ENCODE results near the gene NBPF1. TPM values are rescaled to one million over a fixed set of nuclear protein-coding genes. Genes with fewer than 3 reads are reported as not detected.
"Not testable (repeated sequence)": the region's sequence is repeated elsewhere in the genome, so short reads cannot be mapped to it uniquely, and the experiment has no call there.

The NBPF1 gene
- total RNA-seq, 1 donor from 2014 or later: 69.4 TPM

- H3K4me1 ChIP-seq (ENCODE audit: control insufficient read depth in 3 of 3, insufficient read depth in 3 of 3, low read length in 3 of 3): peaks cover 28 to 30% (median 29%) of the 10 kb centered on the region in 3 donors
- not testable (repeated sequence) for H3K4me3 ChIP-seq (ENCODE audit: low read length in 3 of 3); H3K9ac ChIP-seq (ENCODE audit: low read depth in 1 of 3, low read length in 3 of 3); H3K27ac ChIP-seq (ENCODE audit: low read depth, low read length); H3K9me3 ChIP-seq (ENCODE audit: control insufficient read depth in 3 of 3, low read length in 3 of 3)
- peaks cover 0 to 11% (median 4%) of the 10 kb centered on the region in 3 donors for H3K36me3 ChIP-seq (ENCODE audit: control insufficient read depth in 3 of 3, insufficient read depth in 3 of 3, low read length in 3 of 3)
- H3K27me3 ChIP-seq (ENCODE audit: control insufficient read depth in 3 of 3, insufficient read depth in 3 of 3, low read length in 3 of 3): peaks cover 4 to 11% (median 6%) of the 10 kb centered on the region in 3 donors
These were observed 34.1 kb upstream of the NBPF1 start for GRCh38 chr1:16647179-16648176.

GRCh38 chr1:16646716-16647115, 33.4 kb upstream of the NBPF1 start:
- H3K4me3 ChIP-seq (ENCODE audit: low read length in 3 of 3); H3K9ac ChIP-seq (ENCODE audit: low read depth in 1 of 3, low read length in 3 of 3); H3K9me3 ChIP-seq (ENCODE audit: control insufficient read depth in 3 of 3, low read length in 3 of 3); H3K27ac ChIP-seq (ENCODE audit: low read depth, low read length): not testable (repeated sequence)
- peaks cover 0 to 16% (median 10%) of the 10 kb centered on the region in 3 donors for H3K36me3 ChIP-seq (ENCODE audit: control insufficient read depth in 3 of 3, insufficient read depth in 3 of 3, low read length in 3 of 3)
- peaks cover 4 to 11% (median 6%) of the 10 kb centered on the region in 3 donors for H3K27me3 ChIP-seq (ENCODE audit: control insufficient read depth in 3 of 3, insufficient read depth in 3 of 3, low read length in 3 of 3)
- H3K4me1 ChIP-seq (ENCODE audit: control insufficient read depth in 3 of 3, insufficient read depth in 3 of 3, low read length in 3 of 3): peaks cover 34 to 37% (median 36%) of the 10 kb centered on the region in 3 donors

GRCh38 chr1:16646061-16646664, 32.8 kb upstream of the NBPF1 start:
- Histone ChIP-seq H3K36me3 (ENCODE audit: control insufficient read depth in 3 of 3, insufficient read depth in 3 of 3, low read length in 3 of 3) (peaks cover 0 to 16% (median 10%) of the 10 kb centered on the region in 3 donors), H3K27me3 (ENCODE audit: control insufficient read depth in 3 of 3, insufficient read depth in 3 of 3, low read length in 3 of 3) (peaks cover 4 to 11% (median 6%) of the 10 kb centered on the region in 3 donors), H3K4me1 (ENCODE audit: control insufficient read depth in 3 of 3, insufficient read depth in 3 of 3, low read length in 3 of 3) (peaks cover 34 to 37% (median 36%) of the 10 kb centered on the region in 3 donors)
- H3K4me3 ChIP-seq (ENCODE audit: low read length in 3 of 3); H3K9me3 ChIP-seq (ENCODE audit: control insufficient read depth in 3 of 3, low read length in 3 of 3); H3K9ac ChIP-seq (ENCODE audit: low read depth in 1 of 3, low read length in 3 of 3); H3K27ac ChIP-seq (ENCODE audit: low read depth, low read length): not testable (repeated sequence)

- peaks cover 4 to 11% (median 6%) of the 10 kb centered on the region in 3 donors for H3K27me3 ChIP-seq (ENCODE audit: control insufficient read depth in 3 of 3, insufficient read depth in 3 of 3, low read length in 3 of 3)
- H3K4me3 ChIP-seq (ENCODE audit: low read length in 3 of 3): peak overlapping the region; percentile 95 to 100 (median 100)
- H3K9me3 ChIP-seq (ENCODE audit: control insufficient read depth in 3 of 3, low read length in 3 of 3): not testable (repeated sequence)
- peak overlapping the region; percentile 83 for H3K27ac ChIP-seq (ENCODE audit: low read depth, low read length)
- H3K4me1 ChIP-seq (ENCODE audit: control insufficient read depth in 3 of 3, insufficient read depth in 3 of 3, low read length in 3 of 3): peaks cover 35 to 39% (median 38%) of the 10 kb centered on the region in 3 donors
- peak overlapping the region; percentile 98 to 100 (median 100) for H3K9ac ChIP-seq (ENCODE audit: low read depth in 1 of 3, low read length in 3 of 3)
- peaks cover 0 to 16% (median 10%) of the 10 kb centered on the region in 3 donors for H3K36me3 ChIP-seq (ENCODE audit: control insufficient read depth in 3 of 3, insufficient read depth in 3 of 3, low read length in 3 of 3)
These were observed 32.1 kb upstream of the NBPF1 start for GRCh38 chr1:16645271-16646060.

- Histone ChIP-seq H3K4me3 (ENCODE audit: low read length in 3 of 3) (peak overlapping the region; percentile 95 to 100 (median 100)), H3K36me3 (ENCODE audit: control insufficient read depth in 3 of 3, insufficient read depth in 3 of 3, low read length in 3 of 3) (peaks cover 0 to 16% (median 10%) of the 10 kb centered on the region in 3 donors), H3K9ac (ENCODE audit: low read depth in 1 of 3, low read length in 3 of 3) (peak overlapping the region; percentile 98 to 100 (median 100)), H3K4me1 (ENCODE audit: control insufficient read depth in 3 of 3, insufficient read depth in 3 of 3, low read length in 3 of 3) (peaks cover 40 to 44% (median 44%) of the 10 kb centered on the region in 3 donors), H3K27ac (ENCODE audit: low read depth, low read length) (peak overlapping the region; percentile 83), H3K27me3 (ENCODE audit: control insufficient read depth in 3 of 3, insufficient read depth in 3 of 3, low read length in 3 of 3) (peaks cover 4 to 11% (median 6%) of the 10 kb centered on the region in 3 donors)
- not testable (repeated sequence) for H3K9me3 ChIP-seq (ENCODE audit: control insufficient read depth in 3 of 3, low read length in 3 of 3)
These were observed 31.3 kb upstream of the NBPF1 start for GRCh38 chr1:16644482-16645270.

GRCh38 chr1:16644193-16644481, 30.8 kb upstream of the NBPF1 start:
- Histone ChIP-seq H3K9me3 (ENCODE audit: control insufficient read depth in 3 of 3, low read length in 3 of 3) (no peaks in the 10 kb centered on the region), H3K27me3 (ENCODE audit: control insufficient read depth in 3 of 3, insufficient read depth in 3 of 3, low read length in 3 of 3) (peaks cover 4 to 11% (median 6%) of the 10 kb centered on the region in 3 donors), H3K9ac (ENCODE audit: low read depth in 1 of 3, low read length in 3 of 3) (peak overlapping the region; percentile 98 to 100 (median 100)), H3K4me3 (ENCODE audit: low read length in 3 of 3) (peak overlapping the region; percentile 95 to 100 (median 100)), H3K4me1 (ENCODE audit: control insufficient read depth in 3 of 3, insufficient read depth in 3 of 3, low read length in 3 of 3) (peaks cover 45 to 50% (median 49%) of the 10 kb centered on the region in 3 donors), H3K27ac (ENCODE audit: low read depth, low read length) (peak overlapping the region; percentile 83), H3K36me3 (ENCODE audit: control insufficient read depth in 3 of 3, insufficient read depth in 3 of 3, low read length in 3 of 3) (peaks cover 0 to 16% (median 10%) of the 10 kb centered on the region in 3 donors)

- H3K36me3 ChIP-seq (ENCODE audit: control insufficient read depth in 3 of 3, insufficient read depth in 3 of 3, low read length in 3 of 3): peaks cover 0 to 16% (median 10%) of the 10 kb centered on the region in 3 donors
- H3K4me3 ChIP-seq (ENCODE audit: low read length in 3 of 3): peak overlapping the region; percentile 95 to 100 (median 100)
- peak overlapping the region; percentile 83 for H3K27ac ChIP-seq (ENCODE audit: low read depth, low read length)
- not testable (repeated sequence) for H3K27me3 ChIP-seq (ENCODE audit: control insufficient read depth in 3 of 3, insufficient read depth in 3 of 3, low read length in 3 of 3); H3K9me3 ChIP-seq (ENCODE audit: control insufficient read depth in 3 of 3, low read length in 3 of 3)
- peaks cover 50 to 55% (median 54%) of the 10 kb centered on the region in 3 donors for H3K4me1 ChIP-seq (ENCODE audit: control insufficient read depth in 3 of 3, insufficient read depth in 3 of 3, low read length in 3 of 3)
- peak overlapping the region; percentile 98 to 100 (median 100) for H3K9ac ChIP-seq (ENCODE audit: low read depth in 1 of 3, low read length in 3 of 3)
These were observed 30.3 kb upstream of the NBPF1 start for GRCh38 chr1:16643476-16644192.

GRCh38 chr1:16643001-16643411, 29.6 kb upstream of the NBPF1 start:
- not testable (repeated sequence) for H3K9me3 ChIP-seq (ENCODE audit: control insufficient read depth in 3 of 3, low read length in 3 of 3); H3K27me3 ChIP-seq (ENCODE audit: control insufficient read depth in 3 of 3, insufficient read depth in 3 of 3, low read length in 3 of 3)
- peak overlapping the region; percentile 30 to 100 (median 98) for H3K9ac ChIP-seq (ENCODE audit: low read depth in 1 of 3, low read length in 3 of 3)
- peak overlapping the region; percentile 53 to 100 (median 100) for H3K4me3 ChIP-seq (ENCODE audit: low read length in 3 of 3)
- H3K36me3 ChIP-seq (ENCODE audit: control insufficient read depth in 3 of 3, insufficient read depth in 3 of 3, low read length in 3 of 3): peaks cover 0 to 16% (median 10%) of the 10 kb centered on the region in 3 donors
- H3K27ac ChIP-seq (ENCODE audit: low read depth, low read length): peak overlapping the region; percentile 7
- H3K4me1 ChIP-seq (ENCODE audit: control insufficient read depth in 3 of 3, insufficient read depth in 3 of 3, low read length in 3 of 3): peaks cover 56 to 61% (median 60%) of the 10 kb centered on the region in 3 donors

Data from skeletal muscle tissue (tissue), 4 donors.